Glutamatergic neuron (in vitro differentiated cells): Measurements from ENCODE around the gene CEP295NL. TPM values are rescaled to one million over a fixed set of nuclear protein-coding genes. Genes with fewer than 3 reads are reported as not detected.

ENCODE experiments used
- DNase-seq: peaks from one replicate; pipeline ENCODE4 v3.0.0; 2022
- H3K27ac Mint-ChIP-seq: one replicate; pipeline ENCODE4 v1.8.0; 2020; ENCODE audit warnings: mild to moderate bottlenecking, mixed read lengths, inconsistent platforms; ENCODE audit not compliant: unreplicated experiment
- H3K27me3 Mint-ChIP-seq: one replicate; pipeline ENCODE4 v1.8.0; 2020; ENCODE audit warnings: mild to moderate bottlenecking, moderate library complexity, mixed read lengths, inconsistent platforms; ENCODE audit not compliant: unreplicated experiment
- H3K36me3 Mint-ChIP-seq: one replicate; pipeline ENCODE4 v1.8.0; 2020; ENCODE audit warnings: mild to moderate bottlenecking, mixed read lengths, inconsistent platforms; ENCODE audit not compliant: unreplicated experiment
- H3K4me1 Mint-ChIP-seq: one replicate; pipeline ENCODE4 v1.8.0; 2020; ENCODE audit warnings: mild to moderate bottlenecking, low read depth, mixed read lengths, inconsistent platforms; ENCODE audit not compliant: unreplicated experiment
- H3K4me3 Mint-ChIP-seq: one replicate; pipeline ENCODE4 v1.8.0; 2020; ENCODE audit warnings: mild to moderate bottlenecking, mixed read lengths, inconsistent platforms; ENCODE audit not compliant: unreplicated experiment
- H3K9me3 Mint-ChIP-seq: one replicate; pipeline ENCODE4 v1.8.0; 2020; ENCODE audit warnings: mild to moderate bottlenecking, moderate library complexity, mixed read lengths, inconsistent platforms; ENCODE audit not compliant: unreplicated experiment
- total RNA-seq: library from RNA; stranded (reverse); fragmentation: NEBNext Ultra II Directional; extraction: Animal tissue kit (Norgen Biotek cat#: 25700); gene quantifications from one replicate; pipeline ENCODE4 v1.2.1, GENCODE V29; 2021; ENCODE audit not compliant: unreplicated experiment
- TF ChIP-seq, protein P1 (sequence below): fragments of 200-600 bp; sonication (generic); IDR thresholded peaks from one replicate; pipeline ENCODE4 v1.5.0; 2021; ENCODE audit not compliant: partially characterized antibody, unreplicated experiment

The CEP295NL gene
- total RNA-seq, 1 donor from 2014 or later: 6.4 TPM

GRCh38 chr17:78944026-78944425 lies 41.0 kb upstream of the CEP295NL start:
- Mint-ChIP-seq H3K9me3 (peaks cover 6% of the 10 kb centered on the region), H3K4me1 (peaks cover 2% of the 10 kb centered on the region), H3K27ac (no peak overlapping the region), H3K4me3 (no peak overlapping the region), H3K27me3 (peaks cover 8% of the 10 kb centered on the region), H3K36me3 (no peaks in the 10 kb centered on the region)
- no peak for DNase-seq
- TF ChIP-seq, protein P1, sequence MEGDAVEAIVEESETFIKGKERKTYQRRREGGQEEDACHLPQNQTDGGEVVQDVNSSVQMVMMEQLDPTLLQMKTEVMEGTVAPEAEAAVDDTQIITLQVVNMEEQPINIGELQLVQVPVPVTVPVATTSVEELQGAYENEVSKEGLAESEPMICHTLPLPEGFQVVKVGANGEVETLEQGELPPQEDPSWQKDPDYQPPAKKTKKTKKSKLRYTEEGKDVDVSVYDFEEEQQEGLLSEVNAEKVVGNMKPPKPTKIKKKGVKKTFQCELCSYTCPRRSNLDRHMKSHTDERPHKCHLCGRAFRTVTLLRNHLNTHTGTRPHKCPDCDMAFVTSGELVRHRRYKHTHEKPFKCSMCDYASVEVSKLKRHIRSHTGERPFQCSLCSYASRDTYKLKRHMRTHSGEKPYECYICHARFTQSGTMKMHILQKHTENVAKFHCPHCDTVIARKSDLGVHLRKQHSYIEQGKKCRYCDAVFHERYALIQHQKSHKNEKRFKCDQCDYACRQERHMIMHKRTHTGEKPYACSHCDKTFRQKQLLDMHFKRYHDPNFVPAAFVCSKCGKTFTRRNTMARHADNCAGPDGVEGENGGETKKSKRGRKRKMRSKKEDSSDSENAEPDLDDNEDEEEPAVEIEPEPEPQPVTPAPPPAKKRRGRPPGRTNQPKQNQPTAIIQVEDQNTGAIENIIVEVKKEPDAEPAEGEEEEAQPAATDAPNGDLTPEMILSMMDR: no peak

GRCh38 chr17:78940708-78941107 lies 37.7 kb upstream of the CEP295NL start:
- no peak for DNase-seq
- H3K27me3 Mint-ChIP-seq: peaks cover 9% of the 10 kb centered on the region
- H3K4me1 Mint-ChIP-seq: peaks cover 3% of the 10 kb centered on the region
- no peak overlapping the region for H3K27ac Mint-ChIP-seq
- H3K9me3 Mint-ChIP-seq: peaks cover 4% of the 10 kb centered on the region
- no peaks in the 10 kb centered on the region for H3K36me3 Mint-ChIP-seq
- H3K4me3 Mint-ChIP-seq: no peak overlapping the region
- TF ChIP-seq, protein P1: no peak

GRCh38 chr17:78940258-78940657 lies 37.3 kb upstream of the CEP295NL start:
- H3K4me3 Mint-ChIP-seq: no peak overlapping the region

GRCh38 chr17:78939615-78940014 lies 36.6 kb upstream of the CEP295NL start:
- no peak overlapping the region for H3K27ac Mint-ChIP-seq
- no peaks in the 10 kb centered on the region for H3K36me3 Mint-ChIP-seq
- no peak overlapping the region for H3K4me3 Mint-ChIP-seq
- DNase-seq: no peak
- peaks cover 10% of the 10 kb centered on the region for H3K27me3 Mint-ChIP-seq
- TF ChIP-seq, protein P1: no peak
- peaks cover 4% of the 10 kb centered on the region for H3K9me3 Mint-ChIP-seq
- H3K4me1 Mint-ChIP-seq: peaks cover 10% of the 10 kb centered on the region

More at GRCh38 chr17:78940258-78940657, 37.3 kb upstream of the CEP295NL start:
- DNase-seq: no peak
- no peak overlapping the region for H3K27ac Mint-ChIP-seq
- peaks cover 10% of the 10 kb centered on the region for H3K27me3 Mint-ChIP-seq
- peaks cover 4% of the 10 kb centered on the region for H3K9me3 Mint-ChIP-seq
- H3K4me1 Mint-ChIP-seq: peaks cover 6% of the 10 kb centered on the region
- TF ChIP-seq, protein P1: no peak
- no peaks in the 10 kb centered on the region for H3K36me3 Mint-ChIP-seq

DNA sequence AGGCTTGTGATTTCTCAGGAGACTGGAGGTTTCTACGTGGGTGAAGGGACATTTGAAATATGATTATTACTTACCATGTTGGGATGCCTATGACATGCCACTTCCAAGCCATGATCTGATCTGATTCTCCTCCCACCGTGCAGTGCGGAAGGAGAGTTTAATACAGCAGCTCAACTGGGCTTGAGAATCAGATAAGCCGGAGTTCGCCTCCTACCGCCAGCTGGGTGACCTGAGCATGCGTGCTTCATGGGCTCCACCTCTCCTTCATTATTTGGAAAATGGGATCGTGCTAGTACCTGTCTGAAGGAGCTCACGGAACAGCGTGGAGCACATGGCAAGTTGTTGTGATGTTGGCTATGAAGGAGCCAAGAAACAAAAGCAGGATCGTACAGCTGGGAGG lies 34.6 kb upstream of the CEP295NL start:
- H3K27me3 Mint-ChIP-seq: peaks cover 8% of the 10 kb centered on the region
- H3K9me3 Mint-ChIP-seq: peaks cover 6% of the 10 kb centered on the region
- H3K27ac Mint-ChIP-seq: no peak overlapping the region
- TF ChIP-seq, protein P1: no peak
- DNase-seq: no peak
- peaks cover 21% of the 10 kb centered on the region for H3K4me1 Mint-ChIP-seq
- no peak overlapping the region for H3K4me3 Mint-ChIP-seq
- no peaks in the 10 kb centered on the region for H3K36me3 Mint-ChIP-seq
